GM10266 (cell line): Measurements from ENCODE around the gene THEMIS.

Experiments used
- DNase-seq: peaks from one replicate; pipeline ENCODE4 v3.0.0; 2012; ENCODE audit errors: extremely low spot score
- CTCF ChIP-seq: IDR thresholded peaks from 2 replicates; pipeline ENCODE4 v1.5.1; 2012; ENCODE audit warnings: mild to moderate bottlenecking, low read depth; ENCODE audit not compliant: control insufficient read depth, insufficient read depth; ENCODE audit errors: missing control alignments

Gene THEMIS

GRCh38 chr6:127768223-127768622 is 132.6 kb downstream of the THEMIS start:
- no peak for TF ChIP-seq CTCF
- no peak for DNase-seq

DNA sequence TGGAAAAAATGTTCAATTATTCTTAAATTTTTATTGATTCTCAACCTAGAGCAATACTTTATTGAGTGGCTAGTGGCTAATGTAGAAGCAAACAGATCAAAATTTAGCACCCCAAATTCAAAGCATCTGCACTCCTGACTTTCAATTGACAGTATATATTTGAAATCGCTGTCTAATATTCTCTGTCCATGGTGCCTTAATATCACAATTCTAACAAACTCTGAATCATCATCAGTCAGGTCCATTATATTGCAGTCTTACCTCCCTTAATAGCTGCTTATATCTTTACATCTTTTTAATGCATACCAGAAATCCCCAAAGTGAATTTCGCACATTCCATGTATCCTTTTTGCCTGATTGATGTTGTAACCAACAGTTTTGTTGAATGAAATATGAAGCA is 134.9 kb downstream of the THEMIS start:
- DNase-seq = no peak
- no peak for TF ChIP-seq CTCF

DNA sequence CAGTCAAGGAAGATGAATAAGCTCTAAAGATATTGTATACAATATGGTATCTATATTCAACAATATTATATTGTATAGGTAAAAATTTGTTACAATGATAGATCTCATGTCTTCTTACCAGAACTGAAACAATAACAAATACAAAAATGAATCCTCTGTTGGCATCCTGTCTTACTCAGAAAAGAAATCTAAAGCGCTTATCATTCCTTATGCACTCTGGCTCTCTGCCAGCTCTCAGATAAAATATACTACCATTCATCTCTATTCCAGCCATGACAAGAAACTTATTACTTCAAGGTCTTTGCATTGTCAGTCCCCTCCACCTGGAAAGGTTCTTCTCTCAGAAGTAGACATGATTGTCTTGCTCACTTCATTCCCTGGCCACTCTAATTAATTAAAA is 138.6 kb downstream of the THEMIS start:
- no peak for DNase-seq
- TF ChIP-seq CTCF = no peak

GRCh38 chr6:127761084-127761483 is 139.8 kb downstream of the THEMIS start:
- no peak for TF ChIP-seq CTCF
- DNase-seq = no peak

DNA sequence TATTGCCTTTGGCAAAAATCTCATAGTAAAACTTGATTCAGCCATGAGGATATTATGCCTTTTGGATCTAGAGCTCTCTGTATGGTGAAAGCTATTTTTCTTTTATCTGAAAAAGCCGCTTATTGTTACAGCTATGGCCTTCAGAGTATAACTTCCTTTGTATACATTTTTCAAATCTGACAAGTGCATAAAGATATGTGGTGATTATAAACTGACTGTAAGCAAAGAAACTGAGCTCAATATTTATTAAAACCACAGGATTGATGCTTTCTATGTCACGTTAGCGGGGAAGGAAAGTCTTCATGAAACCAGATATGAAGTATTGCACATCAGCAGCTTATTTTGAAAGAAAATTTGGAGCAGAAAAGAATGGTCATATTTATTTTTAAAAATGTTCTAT is 151.8 kb downstream of the THEMIS start:
- DNase-seq = no peak
- no peak for TF ChIP-seq CTCF

GRCh38 chr6:127748290-127748689 is 152.6 kb downstream of the THEMIS start:
- DNase-seq = no peak
- TF ChIP-seq CTCF = no peak

DNA sequence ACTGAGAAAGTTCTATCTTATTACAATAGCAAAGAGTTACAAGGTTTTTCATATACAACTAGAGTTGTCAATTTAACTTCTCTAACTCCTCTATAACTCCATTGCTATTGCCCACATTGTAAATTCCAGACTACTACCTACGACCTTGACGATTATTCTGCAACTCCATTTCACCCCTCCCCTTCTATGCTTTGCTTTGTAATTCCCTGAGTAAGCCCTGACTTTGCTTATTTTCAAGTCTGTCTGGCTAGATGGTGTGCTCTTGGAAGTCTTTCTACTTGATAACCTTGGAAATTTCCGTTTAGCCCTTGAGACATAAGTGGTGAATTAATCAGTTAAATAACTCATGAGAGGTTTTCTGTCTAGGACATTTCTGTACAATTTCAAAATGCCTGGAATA is 162.4 kb downstream of the THEMIS start:
- TF ChIP-seq CTCF = no peak
- no peak for DNase-seq

DNA sequence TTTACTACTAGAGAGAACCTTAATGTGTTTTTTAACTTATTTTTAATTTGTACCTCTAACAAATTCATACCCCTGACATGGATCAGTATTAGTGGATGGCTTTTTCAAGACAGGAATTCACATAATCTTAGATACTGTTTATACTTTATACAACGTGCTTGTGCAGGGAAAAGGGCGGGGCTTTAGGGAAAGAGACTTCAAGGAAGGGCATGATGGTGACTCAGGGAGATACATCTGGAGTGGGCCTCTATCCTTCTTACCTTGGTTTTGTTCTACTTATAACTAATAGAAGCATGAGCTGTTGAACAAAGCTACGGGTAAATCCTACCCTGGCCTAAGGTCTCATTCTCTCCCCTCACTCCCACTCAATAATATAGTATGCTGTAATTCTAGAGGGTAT is 163.1 kb downstream of the THEMIS start:
- no peak for DNase-seq
- TF ChIP-seq CTCF = no peak
